ENCODE data around the gene MAGEB16.

GRCh38 chrX:35773958-35774564 lies 24.1 kb upstream of the MAGEB16 start:
- TF ChIP-seq CTCF (IDR thresholded peaks at IDR 0.05; ENCODE audit: insufficient read depth, low read length) = no peak
- TF ChIP-seq SPI1 (IDR thresholded peaks at IDR 0.05; ENCODE audit: borderline replicate concordance, low read depth) = no peak
- no peak for TF ChIP-seq POLR2AphosphoS5 (IDR thresholded peaks at IDR 0.05; ENCODE audit: low read depth)
- no peak for TF ChIP-seq GABPA (IDR thresholded peaks at IDR 0.05; ENCODE audit: low read depth)
- no peak for TF ChIP-seq REST (IDR thresholded peaks at IDR 0.05; ENCODE audit: insufficient replicate concordance, low read depth)
